Lower lobe of right lung (tissue), 2 donors: Measurements from ENCODE around the gene XPO5. TPM values are rescaled to one million over a fixed set of nuclear protein-coding genes. Genes with fewer than 3 reads are reported as not detected.

Experiments
- ATAC-seq, 2 donors: fragments of 200-7000 bp; cut with Tn5 transposase; one replicate each; pipeline ENCODE4 v1.9.1; 2020 to 2022; ENCODE audit warnings: mild to moderate bottlenecking in 2 of 2, moderate library complexity in 2 of 2
- DNase-seq: peaks from one replicate; pipeline ENCODE4 v3.0.0-alpha.2; 2020
- H3K27ac ChIP-seq: fragments of 200-600 bp; one replicate; pipeline ENCODE4 v1.8.0; 2022
- H3K27me3 ChIP-seq: fragments of 200-600 bp; one replicate; pipeline ENCODE4 v1.8.0; 2022; ENCODE audit warnings: low read depth
- H3K36me3 ChIP-seq: fragments of 200-600 bp; one replicate; pipeline ENCODE4 v1.8.0; 2022; ENCODE audit warnings: mild to moderate bottlenecking
- H3K4me1 ChIP-seq: fragments of 200-600 bp; one replicate; pipeline ENCODE4 v1.8.0; 2022
- H3K4me3 ChIP-seq: fragments of 200-600 bp; one replicate; pipeline ENCODE4 v1.8.0; 2022; ENCODE audit warnings: mild to moderate bottlenecking
- H3K9me3 ChIP-seq: fragments of 200-600 bp; one replicate; pipeline ENCODE4 v1.8.0; 2022
- CTCF ChIP-seq: fragments of 200-600 bp; IDR thresholded peaks from one replicate; pipeline ENCODE4 v1.8.0; 2022; ENCODE audit warnings: antibody characterized with exemption, mild to moderate bottlenecking
- intact Hi-C: fragments of 100-400 bp; cut with DNase I; formaldehyde crosslinking; loops from one replicate; pipeline ENCODE4 v1.11.0; 2022
- total RNA-seq: library from RNA; stranded (reverse); fragmentation: NEBNext Ultra II Directional; extraction: Animal tissue kit (Norgen Biotek cat#: 25700); gene quantifications from one replicate; pipeline ENCODE4 v1.2.1, GENCODE V29; 2021
- donor health status: DM: no; HTN: yes; CAD: no; lungs with severe emphysema.

Gene XPO5
- total RNA-seq, 1 donor from 2014 or later, result 29.9 TPM

- peaks cover 17% of the 10 kb centered on the region for H3K27me3 ChIP-seq
- TF ChIP-seq CTCF, result no peak
- H3K4me1 ChIP-seq, result peaks cover 45% of the 10 kb centered on the region
- H3K9me3 ChIP-seq, result no peaks in the 10 kb centered on the region
- H3K27ac ChIP-seq, result no peak overlapping the region
- no peak overlapping the region for H3K4me3 ChIP-seq
- peaks cover 52% of the 10 kb centered on the region for H3K36me3 ChIP-seq
- ATAC-seq (no peak), DNase-seq (no peak)
- intact Hi-C loops, result no loop called here
Observed at GRCh38 chr6:43511824-43512415, 63.9 kb downstream of the XPO5 start.

- ATAC-seq (peak; percentile 6 to 18), DNase-seq (no peak)
- peak overlapping the region; percentile 56 for H3K27ac ChIP-seq
- H3K4me3 ChIP-seq, result peak overlapping the region; percentile 83
- H3K4me1 ChIP-seq, result peaks cover 42% of the 10 kb centered on the region
- intact Hi-C loops, result no loop called here
- H3K27me3 ChIP-seq, result peaks cover 17% of the 10 kb centered on the region
- no peaks in the 10 kb centered on the region for H3K9me3 ChIP-seq
- peaks cover 52% of the 10 kb centered on the region for H3K36me3 ChIP-seq
- no peak for TF ChIP-seq CTCF
Observed at GRCh38 chr6:43510827-43511163, 65.0 kb downstream of the XPO5 start.

GRCh38 chr6:43509984-43510826, 65.6 kb downstream of the XPO5 start, which contains the start of gene LRRC73:
TSS of gene LRRC73 (minus strand) at chr6:43510346. CDS start at chr6:43509785, 561 bp downstream.
- H3K27ac ChIP-seq, result peak within 1 kb of the TSS; percentile 56
- ATAC-seq (peak; percentile 90 to 95), DNase-seq (peak; percentile 91)
- H3K27me3 ChIP-seq, result peaks cover 17% of the 10 kb centered on the region
- H3K9me3 ChIP-seq, result no peaks in the 10 kb centered on the region
- H3K36me3 ChIP-seq, result peaks cover 48% of the 10 kb centered on the region
- intact Hi-C loops, result no loop called here
- TF ChIP-seq CTCF, result no peak
- peak within 1 kb of the TSS; percentile 83 for H3K4me3 ChIP-seq
- H3K4me1 ChIP-seq, result peaks cover 37% of the 10 kb centered on the region

GRCh38 chr6:43509142-43509983, 66.5 kb downstream of the XPO5 start:
- peaks cover 28% of the 10 kb centered on the region for H3K4me1 ChIP-seq
- H3K27ac ChIP-seq, result peak overlapping the region; percentile 56

More at GRCh38 chr6:43509142-43509983, 66.5 kb downstream of the XPO5 start:
- no peak for TF ChIP-seq CTCF
- no peaks in the 10 kb centered on the region for H3K9me3 ChIP-seq
- H3K4me3 ChIP-seq, result peak overlapping the region; percentile 83
- ATAC-seq, result peak; percentile 1
- peaks cover 17% of the 10 kb centered on the region for H3K27me3 ChIP-seq
- H3K36me3 ChIP-seq, result peaks cover 48% of the 10 kb centered on the region
- intact Hi-C loops, result no loop called here
- no peak for DNase-seq
